IMR-90 (cell line): Measurements from ENCODE around the gene NTM. TPM values are rescaled to one million over a fixed set of nuclear protein-coding genes. Genes with fewer than 3 reads are reported as not detected.

ENCODE experiments used
- ATAC-seq: fragments of 200-7000 bp; cut with Tn5 transposase; 2 replicates; pipeline ENCODE4 v1.9.1; 2020; ENCODE audit warnings: low read depth, mild to moderate bottlenecking, moderate library complexity
- BruUV-seq: library from RNA; stranded (reverse); fragments of 400-500 nt; replicated peaks from 2 replicates; lab custom pipeline; 2021; lab: Mats Ljungman, UMichigan
- CTCF ChIA-PET: fragments of 300-600 bp; formaldehyde crosslinking; extraction: SDS; loops from one replicate; lab custom pipeline; 2021; ENCODE audit warnings: antibody characterized with exemption; lab: Yijun Ruan, JAX
- POLR2A ChIA-PET: fragments of 300-600 bp; sonication (Branson Sonifier 250); formaldehyde crosslinking; loops from one replicate; lab custom pipeline; 2022; ENCODE audit warnings: antibody characterized with exemption; ENCODE audit not compliant: unreplicated experiment; lab: Charles Lee
- DNase-seq: peaks from one replicate; pipeline ENCODE4 v3.0.0; 2013
- H2AFZ ChIP-seq: replicated peaks from 2 replicates; pipeline ENCODE3; 2013; ENCODE audit warnings: low read length, mild to moderate bottlenecking; ENCODE audit not compliant: poor library complexity
- H2AK5ac ChIP-seq: 2 replicates; pipeline ENCODE4 v1.6.1; 2013; ENCODE audit warnings: low read depth, low read length, inconsistent platforms
- H2AK9ac ChIP-seq: replicated peaks from 2 replicates; pipeline ENCODE3; 2013; ENCODE audit warnings: mild to moderate bottlenecking, low read depth, low read length, moderate library complexity; ENCODE audit not compliant: poor library complexity
- H2BK120ac ChIP-seq: 2 replicates; pipeline ENCODE4 v1.6.1; 2013; ENCODE audit warnings: low read depth, low read length, inconsistent platforms
- H2BK15ac ChIP-seq: 3 replicates; pipeline ENCODE4 v1.6.1; 2013; ENCODE audit warnings: low read depth, low read length, inconsistent platforms
- H2BK20ac ChIP-seq: 2 replicates; pipeline ENCODE4 v1.6.1; 2013; ENCODE audit warnings: low read depth, mild to moderate bottlenecking, inconsistent platforms, low read length, moderate library complexity
- H2BK5ac ChIP-seq: 2 replicates; pipeline ENCODE4 v1.6.1; 2013; ENCODE audit warnings: mild to moderate bottlenecking, low read depth, low read length, inconsistent platforms; ENCODE audit not compliant: poor library complexity, severe bottlenecking
- H3K14ac ChIP-seq: replicated peaks from 2 replicates; pipeline ENCODE4 v1.6.1; 2013; ENCODE audit warnings: low read depth, low read length, inconsistent platforms
- H3K18ac ChIP-seq: 2 replicates; pipeline ENCODE4 v1.6.1; 2013; ENCODE audit warnings: low read depth, low read length, control low read depth
- H3K23ac ChIP-seq: 2 replicates; pipeline ENCODE4 v1.6.1; 2013; ENCODE audit warnings: low read depth, low read length, inconsistent platforms
- H3K27ac ChIP-seq: 2 replicates; pipeline ENCODE4 v1.5.1; 2013; ENCODE audit warnings: mild to moderate bottlenecking, control low read depth, low read length; ENCODE audit not compliant: insufficient read depth
- H3K27me3 ChIP-seq: 2 replicates; pipeline ENCODE4 v1.6.1; 2013; ENCODE audit warnings: low read length; ENCODE audit not compliant: control insufficient read depth, insufficient read depth
- H3K36me3 ChIP-seq: 2 replicates; pipeline ENCODE4 v1.6.1; 2013; ENCODE audit warnings: low read length, mixed read lengths; ENCODE audit not compliant: control insufficient read depth, insufficient read depth
- H3K4ac ChIP-seq: 2 replicates; pipeline ENCODE4 v1.6.1; 2013; ENCODE audit warnings: low read depth, low read length, inconsistent platforms
- H3K4me1 ChIP-seq: 2 replicates; pipeline ENCODE4 v1.6.1; 2013; ENCODE audit warnings: low read length, mixed read lengths; ENCODE audit not compliant: control insufficient read depth, insufficient read depth
- H3K4me2 ChIP-seq: 2 replicates; pipeline ENCODE4 v1.6.1; 2013; ENCODE audit warnings: low read depth, mild to moderate bottlenecking, control low read depth, low read length, moderate library complexity
- H3K4me3 ChIP-seq: 2 replicates; pipeline ENCODE4 v1.5.1; 2013; ENCODE audit warnings: low read depth, mild to moderate bottlenecking, control low read depth, low read length, moderate library complexity; ENCODE audit not compliant: insufficient read depth
- H3K56ac ChIP-seq: 2 replicates; pipeline ENCODE4 v1.6.1; 2013; ENCODE audit warnings: low read length, inconsistent platforms; ENCODE audit not compliant: insufficient read depth; ENCODE audit errors: extremely low read depth
- H3K79me1 ChIP-seq, 2 experiments: 2 replicates each; pipeline ENCODE4 v1.6.1; 2013; ENCODE audit warnings: low read length in 2 of 2, inconsistent platforms in 1 of 2, low read depth in 1 of 2
- H3K9ac ChIP-seq: 2 replicates; pipeline ENCODE4 v1.6.1; 2013; ENCODE audit warnings: low read depth, low read length, control low read depth
- H3K9me1 ChIP-seq: 2 replicates; pipeline ENCODE4 v1.6.1; 2013; ENCODE audit warnings: low read length, inconsistent platforms; ENCODE audit not compliant: insufficient read depth
- H3K9me3 ChIP-seq: 2 replicates; pipeline ENCODE4 v1.6.1; 2013; ENCODE audit warnings: low read length; ENCODE audit not compliant: control insufficient read depth, insufficient read depth
- H4K20me1 ChIP-seq: 2 replicates; pipeline ENCODE4 v1.6.1; 2013; ENCODE audit warnings: low read length, inconsistent platforms; ENCODE audit not compliant: insufficient read depth
- H4K5ac ChIP-seq: 2 replicates; pipeline ENCODE4 v1.6.1; 2013; ENCODE audit warnings: mild to moderate bottlenecking, low read depth, low read length, control low read depth
- H4K8ac ChIP-seq, 2 experiments: 2 replicates each; pipeline ENCODE4 v1.6.1; 2013; ENCODE audit warnings: low read depth in 2 of 2, low read length in 2 of 2, control low read depth in 1 of 2, inconsistent platforms in 1 of 2
- H4K91ac ChIP-seq: 2 replicates; pipeline ENCODE4 v1.6.1; 2013; ENCODE audit warnings: low read depth, low read length, inconsistent platforms; ENCODE audit not compliant: insufficient read depth
- BHLHE40 ChIP-seq: fragments of 150-350 bp; IDR thresholded peaks from 2 replicates; pipeline ENCODE4 v1.6.1; 2016; ENCODE audit warnings: mild to moderate bottlenecking, low read depth, low read length
- CEBPB ChIP-seq: IDR thresholded peaks from 2 replicates; pipeline ENCODE4 v1.6.1; 2012; ENCODE audit warnings: low read depth, low read length, improper control_type of control experiment
- CHD1 ChIP-seq: IDR thresholded peaks from 2 replicates; pipeline ENCODE4 v1.6.1; 2012; ENCODE audit warnings: low read depth, low read length, improper control_type of control experiment
- CTCF ChIP-seq: conservative IDR thresholded peaks from 2 replicates; pipeline ENCODE4 v1.5.1; 2012; ENCODE audit warnings: mild to moderate bottlenecking, low read depth, low read length, improper control_type of control experiment
- ELK1 ChIP-seq: fragments of 150-350 bp; IDR thresholded peaks from 2 replicates; pipeline ENCODE4 v1.6.1; 2016; ENCODE audit warnings: low read depth, mild to moderate bottlenecking, low read length, moderate library complexity, borderline replicate concordance
- FOS ChIP-seq: fragments of 150-350 bp; IDR thresholded peaks from 2 replicates; pipeline ENCODE4 v1.6.1; 2016; ENCODE audit warnings: low read depth, low read length
- MAFK ChIP-seq: IDR thresholded peaks from 2 replicates; pipeline ENCODE4 v1.6.1; 2012; ENCODE audit warnings: low read depth, low read length, improper control_type of control experiment
- MAZ ChIP-seq: IDR thresholded peaks from 2 replicates; pipeline ENCODE4 v1.6.1; 2012; ENCODE audit warnings: low read depth, mild to moderate bottlenecking, low read length, improper control_type of control experiment, moderate library complexity, borderline replicate concordance
- MXI1 ChIP-seq: IDR thresholded peaks from 2 replicates; pipeline ENCODE4 v1.6.1; 2012; ENCODE audit warnings: low read depth, mild to moderate bottlenecking, low read length, moderate library complexity, borderline replicate concordance
- NFE2L2 ChIP-seq: fragments of 150-350 bp; IDR thresholded peaks from 2 replicates; pipeline ENCODE4 v1.6.1; 2016; ENCODE audit warnings: low read depth, mild to moderate bottlenecking, low read length
- POLR2A ChIP-seq: IDR thresholded peaks from 2 replicates; pipeline ENCODE4 v1.6.1; 2012; ENCODE audit warnings: mild to moderate bottlenecking, low read depth, low read length
- RAD21 ChIP-seq: IDR thresholded peaks from 2 replicates; pipeline ENCODE4 v1.6.1; 2012; ENCODE audit warnings: low read length, improper control_type of control experiment
- RCOR1 ChIP-seq: IDR thresholded peaks from 2 replicates; pipeline ENCODE4 v1.6.1; 2012; ENCODE audit warnings: mild to moderate bottlenecking, low read length, improper control_type of control experiment; ENCODE audit not compliant: insufficient replicate concordance
- RFX5 ChIP-seq: IDR thresholded peaks from 2 replicates; pipeline ENCODE4 v1.8.0; 2012; ENCODE audit warnings: low read depth, mild to moderate bottlenecking, low read length, moderate library complexity
- SMC3 ChIP-seq: fragments of 150-350 bp; IDR thresholded peaks from 2 replicates; pipeline ENCODE4 v1.6.1; 2016; ENCODE audit warnings: low read depth, mild to moderate bottlenecking, antibody characterized with exemption, low read length, moderate library complexity
- USF2 ChIP-seq: fragments of 150-350 bp; IDR thresholded peaks from 2 replicates; pipeline ENCODE4 v1.6.1; 2017; ENCODE audit warnings: mild to moderate bottlenecking, antibody characterized with exemption, low read length, low read depth
- WGBS, 2 experiments: methylation state at CpG; one replicate each; pipeline versions ENCODE4 v1.1.5 to v1.1.7; 2013; ENCODE audit warnings: missing lambda C conversion rate in 2 of 2; ENCODE audit not compliant: insufficient read length in 1 of 2; ENCODE audit errors: extremely low coverage in 2 of 2; 5-methylcytosine and 5-hydroxymethylcytosine counted together
- dilution Hi-C: fragments of 300-500 bp; cut with HindIII; formaldehyde crosslinking; loops from one replicate; pipeline ENCODE4 v1.14.3; 2018; ENCODE audit warnings: low sequenced_read_pairs; ENCODE audit not compliant: unreplicated experiment
- in situ Hi-C: fragments of 300-500 bp; cut with MboI; formaldehyde crosslinking; loops from 3 replicates; pipeline ENCODE4 v1.14.3; 2019; ENCODE audit warnings: low sequenced_read_pairs, inconsistent platforms, mixed read lengths
- intact Hi-C: fragments of 100-400 bp; cut with micrococcal nuclease; formaldehyde crosslinking; loops from 2 replicates; pipeline ENCODE4 v1.10.0; 2022
- polyA plus RNA-seq, 3 experiments: library from polyadenylated mRNA; depleted of rRNA; stranded (reverse); fragments of >200 nt; gene quantifications; 2 replicates each; pipeline ENCODE4 v1.2.3, GENCODE V29; 2012; ENCODE audit warnings: low replicate concordance in 1 of 3
- total RNA-seq: library from RNA; depleted of rRNA; stranded (reverse); fragments of >200 nt; gene quantifications from 2 replicates; pipeline ENCODE4 v1.2.3, GENCODE V29; 2012

The NTM gene
- total and polyA plus RNA-seq, 2 of the 4 experiments (the other 2 are of a cell fraction) = 19.5 to 25.5 TPM

- Histone ChIP-seq H2BK120ac (no peak overlapping the region), H2AFZ (no peak overlapping the region), H3K4me2 (no peak overlapping the region), H4K20me1 (no peaks in the 10 kb centered on the region), H3K4me3 (no peak overlapping the region), H2BK20ac (no peak overlapping the region), H3K14ac (no peak overlapping the region), H2BK5ac (no peak overlapping the region), H3K9me3 (no peaks in the 10 kb centered on the region), H3K23ac (no peak overlapping the region), H3K27ac (no peak overlapping the region), H3K36me3 (no peaks in the 10 kb centered on the region), H4K91ac (no peak overlapping the region), H3K79me1 (no peaks in the 10 kb centered on the region), H2BK15ac (no peak overlapping the region), H3K9ac (no peak overlapping the region), H4K5ac (no peak overlapping the region), H3K4me1 (no peaks in the 10 kb centered on the region), H4K8ac (no peak overlapping the region), H3K18ac (no peak overlapping the region), H3K9me1 (no peaks in the 10 kb centered on the region), H3K4ac (no peak overlapping the region), H3K27me3 (peaks cover 18% of the 10 kb centered on the region), H3K56ac (no peak overlapping the region), H2AK5ac (no peak overlapping the region), H2AK9ac (no peak overlapping the region)
- CTCF ChIA-PET = no interaction called here
- ATAC-seq (no peak), DNase-seq (no peak)
- dilution Hi-C loops = no loop called here
- in situ Hi-C loops = no loop called here
- intact Hi-C loops = no loop called here
- POLR2A ChIA-PET = no interaction called here
- TF ChIP-seq MAZ (no peak), SMC3 (no peak), FOS (no peak), RCOR1 (no peak), BHLHE40 (no peak), RAD21 (no peak), CHD1 (no peak), ELK1 (no peak), CTCF (no peak), RFX5 (no peak), POLR2A (no peak), CEBPB (no peak), NFE2L2 (no peak), USF2 (no peak), MAFK (no peak), MXI1 (no peak)
- WGBS, 2 experiments = no CpG with 5 or more reads among the region's 14 CpGs
- BruUV-seq = no TSS peak
Observed at GRCh38 chr11:131837562-131837961, 467.1 kb downstream of the NTM start.
